Kidney epithelial cell (primary cell): Measurements from ENCODE around the gene MROH8. TPM values are rescaled to one million over a fixed set of nuclear protein-coding genes. Genes with fewer than 3 reads are reported as not detected.

ENCODE experiments used
- DNase-seq: peaks from one replicate; pipeline ENCODE4 v3.0.0-alpha.2; 2010; ENCODE audit warnings: low read depth
- H3K27me3 ChIP-seq: 2 replicates; pipeline ENCODE4 v1.6.0; 2011; ENCODE audit warnings: low read length; ENCODE audit not compliant: control insufficient read depth, insufficient read depth
- H3K36me3 ChIP-seq: 2 replicates; pipeline ENCODE4 v1.5.1; 2011; ENCODE audit warnings: low read length; ENCODE audit not compliant: control insufficient read depth, insufficient read depth
- H3K4me3 ChIP-seq: 2 replicates; pipeline ENCODE4 v1.5.1; 2011; ENCODE audit warnings: low read depth, mild to moderate bottlenecking, control low read depth, low read length
- total RNA-seq: library from RNA; depleted of rRNA; stranded (reverse); fragments of >200 nt; gene quantifications from 2 replicates; pipeline ENCODE4 v1.2.3, GENCODE V29; 2015
- TF ChIP-seq, protein P1 (sequence below): IDR thresholded peaks from 2 replicates; pipeline ENCODE4 v1.5.1; 2011; ENCODE audit warnings: mild to moderate bottlenecking, moderate library complexity, low read length, control low read depth, inconsistent platforms; ENCODE audit not compliant: insufficient read depth, poor library complexity, severe bottlenecking

The MROH8 gene
- total RNA-seq, 1 donor from 2014 or later = 0.13 TPM

DNA sequence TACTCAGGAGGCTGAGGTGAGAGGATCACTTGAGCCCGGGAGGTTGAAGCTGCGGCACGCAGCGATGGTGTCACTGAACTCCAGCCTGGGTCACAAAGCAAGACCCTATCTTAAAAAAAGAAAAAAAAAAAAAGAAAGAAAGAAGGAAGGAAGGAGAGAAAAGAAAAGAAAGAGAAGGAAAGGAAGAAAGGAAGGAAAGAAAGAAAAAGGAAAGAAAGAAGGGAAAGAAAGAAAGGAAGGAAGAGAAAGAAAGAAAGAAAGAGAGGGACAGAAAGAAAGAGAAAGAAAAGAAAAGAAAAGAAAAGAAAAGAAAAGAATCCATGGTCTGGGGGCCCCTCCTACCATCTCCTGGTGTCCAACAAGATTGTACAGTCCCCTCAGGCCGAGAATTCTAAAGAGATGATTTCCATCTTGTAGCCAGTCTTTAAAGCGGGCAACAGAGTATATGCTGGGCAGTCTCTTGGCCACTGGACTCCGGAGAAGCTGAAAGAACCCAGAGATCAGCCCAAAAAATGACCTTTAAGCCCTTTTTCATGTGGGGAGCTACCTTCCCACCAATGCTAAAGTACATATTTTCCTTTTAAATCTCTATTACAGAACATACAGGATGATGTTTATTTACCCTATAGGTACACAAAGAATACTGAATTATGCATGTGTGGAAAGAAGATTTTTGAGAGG, 59.9 kb downstream of the MROH8 start:
- TF ChIP-seq, protein P1, sequence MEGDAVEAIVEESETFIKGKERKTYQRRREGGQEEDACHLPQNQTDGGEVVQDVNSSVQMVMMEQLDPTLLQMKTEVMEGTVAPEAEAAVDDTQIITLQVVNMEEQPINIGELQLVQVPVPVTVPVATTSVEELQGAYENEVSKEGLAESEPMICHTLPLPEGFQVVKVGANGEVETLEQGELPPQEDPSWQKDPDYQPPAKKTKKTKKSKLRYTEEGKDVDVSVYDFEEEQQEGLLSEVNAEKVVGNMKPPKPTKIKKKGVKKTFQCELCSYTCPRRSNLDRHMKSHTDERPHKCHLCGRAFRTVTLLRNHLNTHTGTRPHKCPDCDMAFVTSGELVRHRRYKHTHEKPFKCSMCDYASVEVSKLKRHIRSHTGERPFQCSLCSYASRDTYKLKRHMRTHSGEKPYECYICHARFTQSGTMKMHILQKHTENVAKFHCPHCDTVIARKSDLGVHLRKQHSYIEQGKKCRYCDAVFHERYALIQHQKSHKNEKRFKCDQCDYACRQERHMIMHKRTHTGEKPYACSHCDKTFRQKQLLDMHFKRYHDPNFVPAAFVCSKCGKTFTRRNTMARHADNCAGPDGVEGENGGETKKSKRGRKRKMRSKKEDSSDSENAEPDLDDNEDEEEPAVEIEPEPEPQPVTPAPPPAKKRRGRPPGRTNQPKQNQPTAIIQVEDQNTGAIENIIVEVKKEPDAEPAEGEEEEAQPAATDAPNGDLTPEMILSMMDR = no peak

DNA sequence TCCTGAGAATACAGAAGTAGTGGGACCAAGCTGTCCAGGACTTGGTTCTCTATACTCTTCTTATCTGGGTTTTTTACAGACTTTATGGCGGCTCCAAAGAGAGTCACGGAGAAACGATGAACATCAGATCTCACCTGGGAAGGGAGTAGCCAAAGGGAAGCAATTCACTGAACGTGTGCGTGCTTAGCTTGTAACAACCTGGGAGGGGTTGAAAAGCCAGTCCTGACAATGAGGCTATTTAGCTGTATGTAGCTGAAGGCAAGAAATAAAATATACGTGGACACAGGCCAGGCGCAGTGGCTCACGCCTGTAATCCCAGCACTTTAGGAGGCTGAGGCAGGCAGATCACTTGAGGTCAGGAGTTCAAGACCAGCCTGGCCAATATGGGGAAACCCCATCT, 65.3 kb downstream of the MROH8 start:
- H3K27me3 ChIP-seq = peaks cover 2% of the 10 kb centered on the region
- H3K36me3 ChIP-seq = no peaks in the 10 kb centered on the region
- no peak for DNase-seq
- TF ChIP-seq, protein P1 = no peak
- H3K4me3 ChIP-seq = no peak overlapping the region

More for the DNA sequence above, 59.9 kb downstream of the MROH8 start:
- Histone ChIP-seq H3K27me3 (peaks cover 2% of the 10 kb centered on the region), H3K4me3 (no peak overlapping the region), H3K36me3 (no peaks in the 10 kb centered on the region)
- no peak for DNase-seq

DNA sequence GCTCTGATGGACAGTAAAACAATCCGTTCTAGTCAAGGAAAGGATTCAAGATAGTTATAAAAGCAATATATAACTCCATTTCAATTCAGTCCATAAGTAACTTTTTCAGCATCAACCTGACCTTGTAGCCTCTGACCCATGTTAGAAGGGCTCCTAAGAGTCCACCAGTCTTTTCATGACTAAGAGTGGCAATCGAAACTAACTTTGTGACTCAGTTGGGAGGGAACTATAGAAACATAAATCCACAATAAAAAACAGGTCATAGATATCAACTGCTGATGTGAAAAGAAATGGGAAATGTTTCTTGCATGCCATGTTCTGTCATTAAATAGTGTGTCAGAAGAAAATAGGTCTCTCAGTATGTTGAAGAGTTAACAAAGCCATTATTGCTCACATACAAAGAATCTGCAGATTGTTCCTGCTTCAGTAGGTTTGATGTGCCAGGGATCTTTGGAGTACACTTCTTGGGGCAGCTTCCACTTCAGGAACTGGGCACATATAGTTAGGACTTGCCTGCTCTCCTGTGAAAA, 67.4 kb downstream of the MROH8 start:
- TF ChIP-seq, protein P1 = no peak
- H3K4me3 ChIP-seq = no peak overlapping the region
- H3K27me3 ChIP-seq = peaks cover 2% of the 10 kb centered on the region
- no peaks in the 10 kb centered on the region for H3K36me3 ChIP-seq
- no peak for DNase-seq

DNA sequence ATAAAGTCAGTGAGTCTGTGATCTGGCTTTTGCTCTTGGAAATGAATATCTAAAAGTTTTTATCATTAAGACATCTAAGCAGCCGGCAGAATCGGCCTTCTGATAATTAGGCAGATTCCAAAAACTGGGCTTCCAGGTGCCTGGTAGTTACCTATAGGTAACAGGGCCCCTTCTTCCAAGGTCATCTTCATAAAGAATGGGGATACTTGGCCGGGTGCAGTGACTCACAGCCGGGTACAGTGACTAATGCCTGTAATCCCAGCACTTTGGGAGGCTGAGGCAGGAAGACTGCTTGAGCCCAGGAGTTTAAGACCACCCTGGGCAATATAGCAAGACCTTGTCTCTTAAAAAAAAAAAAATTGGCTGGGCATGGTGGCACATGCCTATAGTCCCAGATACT, 70.7 kb downstream of the MROH8 start:
- DNase-seq = no peak
- TF ChIP-seq, protein P1 = no peak
- H3K4me3 ChIP-seq = no peak overlapping the region
- H3K36me3 ChIP-seq = no peaks in the 10 kb centered on the region
- H3K27me3 ChIP-seq = no peaks in the 10 kb centered on the region

DNA sequence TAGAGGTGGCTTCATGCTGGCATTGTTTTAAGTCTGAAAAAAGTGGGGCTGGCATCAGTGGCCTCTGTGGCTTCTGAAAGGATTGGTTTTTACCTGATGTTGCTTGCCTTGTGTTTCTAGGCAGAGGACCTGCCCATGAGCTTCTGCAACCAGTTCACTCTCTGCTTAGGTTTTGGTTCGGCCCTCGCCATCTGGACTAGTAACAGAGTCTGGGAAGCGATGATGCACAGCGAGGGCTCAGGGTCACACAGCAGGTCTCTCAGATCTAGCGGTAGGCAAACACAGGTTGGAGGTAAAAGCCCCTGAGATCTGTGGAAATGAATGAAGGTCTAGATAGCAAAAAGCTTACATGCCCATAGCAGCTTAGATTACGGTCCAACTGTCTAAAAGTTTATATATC, 76.8 kb downstream of the MROH8 start:
- Histone ChIP-seq H3K27me3 (no peaks in the 10 kb centered on the region), H3K4me3 (no peak overlapping the region), H3K36me3 (no peaks in the 10 kb centered on the region)
- TF ChIP-seq, protein P1 = no peak
- no peak for DNase-seq

DNA sequence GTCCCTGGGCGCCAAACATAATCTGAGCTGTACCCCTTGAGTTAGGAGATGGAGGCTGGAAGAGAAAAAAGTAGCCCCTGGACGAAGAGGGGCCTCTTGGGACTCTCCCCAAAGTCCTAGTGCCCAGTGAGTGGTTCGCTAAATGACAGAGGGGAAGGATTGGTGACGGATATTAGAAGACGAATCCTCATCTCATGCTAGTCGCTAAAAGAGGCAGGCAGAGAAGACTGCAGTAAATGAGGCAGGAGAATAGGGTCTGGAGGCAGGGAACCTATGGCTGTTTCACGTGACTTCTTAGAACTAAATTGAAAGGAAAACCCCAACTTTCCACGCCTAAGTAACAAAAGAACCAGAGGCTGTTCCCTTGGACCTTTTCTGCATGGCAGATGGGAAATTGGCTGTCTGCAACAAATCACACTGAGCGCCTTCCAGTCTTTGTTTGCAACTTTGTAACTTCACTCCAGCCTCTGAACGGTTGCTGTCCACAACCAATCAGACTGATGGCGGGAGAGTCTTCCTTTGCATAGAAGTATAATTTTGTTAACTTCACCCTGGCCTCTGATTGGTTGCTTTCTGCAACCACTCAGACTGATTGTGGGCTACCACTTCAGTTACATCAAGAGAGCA, 82.8 kb downstream of the MROH8 start:
- H3K4me3 ChIP-seq = no peak overlapping the region
- DNase-seq = no peak
- H3K27me3 ChIP-seq = no peaks in the 10 kb centered on the region
- no peaks in the 10 kb centered on the region for H3K36me3 ChIP-seq
- TF ChIP-seq, protein P1 = no peak
